Ectodermal cell (in vitro differentiated cells): Measurements from ENCODE around the gene FAM200A.
"Not testable (repeated sequence)": the region's sequence is repeated elsewhere in the genome, so short reads cannot be mapped to it uniquely, and the experiment has no call there.

Source experiments
- H3K27ac ChIP-seq: 2 replicates; pipeline ENCODE4 v1.7.0; 2013; ENCODE audit warnings: mild to moderate bottlenecking, low read depth, low read length; ENCODE audit not compliant: insufficient read depth, poor library complexity, severe bottlenecking
- H3K27me3 ChIP-seq: 2 replicates; pipeline ENCODE4 v1.7.0; 2013; ENCODE audit warnings: mild to moderate bottlenecking, low read length; ENCODE audit not compliant: insufficient read depth, control insufficient read depth, poor library complexity, severe bottlenecking
- H3K36me3 ChIP-seq: one replicate; pipeline ENCODE4 v1.7.0; 2013; ENCODE audit warnings: low read length; ENCODE audit not compliant: control insufficient read depth, insufficient read depth
- H3K4me1 ChIP-seq: one replicate; pipeline ENCODE4 v1.7.0; 2013; ENCODE audit warnings: low read length; ENCODE audit not compliant: control insufficient read depth, insufficient read depth
- H3K4me3 ChIP-seq: 2 replicates; pipeline ENCODE4 v1.7.0; 2013; ENCODE audit warnings: low read depth, low read length, control low read depth; ENCODE audit not compliant: insufficient read depth
- H3K9me3 ChIP-seq: 2 replicates; pipeline ENCODE4 v1.7.0; 2013; ENCODE audit warnings: mild to moderate bottlenecking, low read length, moderate library complexity; ENCODE audit not compliant: control insufficient read depth
- WGBS, 2 experiments: methylation state at CpG; one replicate each; pipeline ENCODE4 v1.1.7; 2013; ENCODE audit warnings: missing lambda C conversion rate in 2 of 2; 5-methylcytosine and 5-hydroxymethylcytosine counted together

The FAM200A gene

GRCh38 chr7:99504603-99505323 lies 47.2 kb downstream of the FAM200A start, which contains the start of gene ZKSCAN5:
Gene ZKSCAN5, plus strand, starts transcription at chr7:99504662. Its CDS starts 1,383 bp downstream, at chr7:99506045.
- WGBS, 2 experiments, result 0% methylated on average over 53 of the region's 53 CpGs
- no peaks in the 10 kb centered on the region for H3K36me3 ChIP-seq
- H3K4me3 ChIP-seq, result peak within 1 kb of the TSS; percentile 58
- peak within 1 kb of the TSS; percentile 45 for H3K27ac ChIP-seq
- no peaks in the 10 kb centered on the region for H3K9me3 ChIP-seq
- H3K4me1 ChIP-seq, result peaks cover 3% of the 10 kb centered on the region
- no peaks in the 10 kb centered on the region for H3K27me3 ChIP-seq

DNA sequence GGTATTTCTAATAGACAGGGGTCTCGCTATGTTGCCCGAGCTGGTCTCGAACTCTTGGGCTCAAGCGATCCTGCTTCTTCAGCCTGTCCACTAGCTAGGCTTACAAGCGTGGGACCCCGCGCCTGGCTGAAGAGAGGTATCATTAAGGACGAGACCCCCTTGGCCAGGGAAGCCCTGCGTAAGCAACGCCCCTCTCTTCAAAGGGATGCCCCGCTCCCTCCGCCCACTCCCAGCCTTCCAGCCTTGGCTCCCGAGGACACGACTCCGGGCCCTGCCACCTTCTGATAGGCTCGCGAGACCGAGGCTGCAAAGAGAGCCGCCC lies 47.7 kb downstream of the FAM200A start:
- Histone ChIP-seq H3K9me3 (no peaks in the 10 kb centered on the region), H3K36me3 (no peaks in the 10 kb centered on the region), H3K27me3 (no peaks in the 10 kb centered on the region), H3K4me1 (peaks cover 3% of the 10 kb centered on the region), H3K27ac (no peak overlapping the region), H3K4me3 (peak overlapping the region; percentile 58)
- WGBS, 2 experiments, result 15 to 17% methylated on average over 19 of the region's 19 CpGs

GRCh38 chr7:99501236-99501635 lies 50.7 kb downstream of the FAM200A start:
- Histone ChIP-seq H3K4me1 (peaks cover 14% of the 10 kb centered on the region), H3K4me3 (peak overlapping the region; percentile 68)
- H3K27ac ChIP-seq, H3K27me3 ChIP-seq, H3K9me3 ChIP-seq, H3K36me3 ChIP-seq: not testable (repeated sequence)
- 94 to 96% methylated on average over 12 of the region's 12 CpGs for WGBS, 2 experiments

DNA sequence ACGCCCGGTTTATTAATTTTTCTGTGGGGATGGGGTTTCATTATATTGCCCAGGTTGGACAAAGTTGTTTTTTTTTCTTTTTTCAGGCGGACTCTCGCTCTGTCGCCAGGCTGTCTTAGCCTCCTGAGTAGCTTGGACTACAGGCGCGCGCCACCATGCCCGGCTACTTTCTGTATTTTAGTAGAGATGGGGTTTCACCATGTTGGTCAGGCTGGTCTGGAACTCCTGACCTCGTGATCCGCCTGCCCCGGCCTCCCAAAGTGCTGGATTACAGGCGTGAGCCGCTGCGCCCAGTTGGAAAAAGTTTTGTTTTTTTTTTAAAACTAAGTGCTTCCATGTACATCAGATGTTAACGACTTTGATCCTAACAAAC lies 51.3 kb downstream of the FAM200A start:
- Histone ChIP-seq H3K4me3 (peak overlapping the region; percentile 68), H3K36me3 (peaks cover 3% of the 10 kb centered on the region), H3K27ac (no peak overlapping the region), H3K9me3 (no peaks in the 10 kb centered on the region), H3K27me3 (no peaks in the 10 kb centered on the region), H3K4me1 (peaks cover 12% of the 10 kb centered on the region)
- WGBS, 2 experiments, result 62 to 64% methylated on average over 16 of the region's 16 CpGs

DNA sequence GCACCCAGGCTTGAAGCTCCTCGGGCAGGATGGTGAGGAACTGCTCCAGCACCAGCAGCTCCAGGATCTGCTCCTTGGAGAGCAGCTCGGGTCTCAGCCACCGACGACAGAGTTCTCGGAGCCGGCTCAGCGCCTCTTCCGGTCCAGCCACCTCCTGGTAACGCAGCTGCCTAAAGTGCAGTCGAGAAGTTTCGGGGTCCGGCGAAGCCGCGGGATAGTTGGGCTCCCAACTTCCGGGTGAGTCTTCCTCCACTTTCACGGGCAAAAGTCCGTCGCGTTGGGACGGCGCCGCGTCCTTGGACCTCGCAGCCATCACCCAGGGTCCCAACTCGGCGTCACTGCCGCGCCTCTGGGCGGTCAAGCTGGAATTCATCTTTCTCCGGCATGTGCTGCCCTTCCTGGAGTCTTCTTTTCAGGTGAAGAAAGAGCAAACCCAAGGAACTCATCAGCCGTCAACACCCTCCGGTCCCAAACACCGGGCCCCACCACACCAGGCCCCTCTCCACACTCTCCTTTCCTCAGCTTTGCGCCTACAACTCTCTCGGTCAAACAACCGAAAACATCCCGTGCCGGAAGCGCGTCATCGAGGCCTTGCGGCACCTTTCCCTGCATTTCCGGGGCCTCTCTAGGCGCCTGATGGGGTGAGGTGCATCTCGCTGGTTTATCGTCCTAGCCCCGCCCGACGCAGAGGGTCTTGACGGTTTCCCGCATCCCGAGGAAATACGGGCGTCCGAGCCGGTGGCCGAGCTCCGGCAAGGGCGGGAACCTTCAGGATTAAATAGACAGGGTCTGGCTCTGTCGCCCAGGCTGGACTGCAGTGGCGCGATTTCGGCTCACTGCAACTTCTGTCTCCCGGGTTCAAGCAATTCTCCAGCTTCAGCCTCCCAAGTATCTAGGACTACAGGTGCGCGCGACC lies 51.9 kb downstream of the FAM200A start, which contains the start of gene ZNF394:
ZNF394 (minus strand) TSS at position 561 of the 916 bp plus-strand sequence; CDS start at position 373, 188 bp downstream.
- WGBS, 2 experiments, result 0% methylated on average over 68 of the region's 68 CpGs
- H3K9me3 ChIP-seq, result no peaks in the 10 kb centered on the region
- H3K4me3 ChIP-seq, result peak within 1 kb of the TSS; percentile 68
- no peaks in the 10 kb centered on the region for H3K27me3 ChIP-seq
- peaks cover 12% of the 10 kb centered on the region for H3K4me1 ChIP-seq
- peaks cover 9% of the 10 kb centered on the region for H3K36me3 ChIP-seq
- peak within 1 kb of the TSS; percentile 64 for H3K27ac ChIP-seq

- H3K4me3 ChIP-seq, result peak overlapping the region; percentile 68
- no peaks in the 10 kb centered on the region for H3K9me3 ChIP-seq
- H3K4me1 ChIP-seq, result peaks cover 12% of the 10 kb centered on the region
- peak overlapping the region; percentile 64 for H3K27ac ChIP-seq
- peaks cover 15% of the 10 kb centered on the region for H3K36me3 ChIP-seq
- 2 to 3% methylated on average over 14 of the region's 14 CpGs for WGBS, 2 experiments
- H3K27me3 ChIP-seq, result no peaks in the 10 kb centered on the region
These were observed 52.6 kb downstream of the FAM200A start for GRCh38 chr7:99499371-99499720.

- H3K9me3 ChIP-seq, result no peaks in the 10 kb centered on the region
- 80 to 81% methylated on average over 11 of the region's 11 CpGs for WGBS, 2 experiments
- H3K4me3 ChIP-seq, result peak overlapping the region; percentile 68
- H3K36me3 ChIP-seq, result peaks cover 23% of the 10 kb centered on the region
- H3K27ac ChIP-seq, result no peak overlapping the region
- peaks cover 12% of the 10 kb centered on the region for H3K4me1 ChIP-seq
- H3K27me3 ChIP-seq, result no peaks in the 10 kb centered on the region
These were observed 53.4 kb downstream of the FAM200A start for GRCh38 chr7:99498546-99498944.

DNA sequence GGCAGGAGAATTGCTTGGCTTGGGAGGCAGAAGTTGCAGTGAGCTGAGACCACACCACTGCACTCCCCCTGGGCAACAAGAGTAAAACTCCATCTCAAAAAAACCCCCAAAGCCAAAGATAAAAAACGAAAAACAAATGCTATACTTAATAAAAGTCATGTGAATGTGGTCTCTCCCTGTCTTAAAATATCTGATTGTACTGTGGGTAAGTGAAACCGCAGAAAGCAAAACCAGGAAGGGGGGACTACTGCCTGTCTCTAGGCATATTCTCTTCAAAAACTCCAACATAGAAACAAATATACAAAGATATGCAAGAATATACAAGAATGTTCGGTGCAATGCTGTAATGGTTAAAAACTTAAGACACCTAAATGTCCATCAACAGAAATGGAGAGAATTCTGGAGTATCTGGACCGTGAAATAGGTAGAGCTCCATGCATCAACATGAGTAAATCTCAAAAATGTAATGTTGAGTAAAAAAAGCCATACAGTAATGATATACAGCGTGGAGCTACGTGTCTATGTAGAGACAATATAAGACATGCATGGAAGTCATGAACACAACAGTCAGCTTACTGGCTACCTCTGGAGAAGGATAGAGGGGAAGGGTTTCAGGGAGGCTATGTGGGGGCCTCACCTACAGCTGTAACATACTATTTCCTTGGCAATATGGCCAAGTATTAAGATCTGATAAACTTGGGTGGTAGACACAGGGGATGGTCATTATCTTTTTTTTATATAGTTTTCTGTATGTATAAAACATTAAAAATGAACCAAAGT lies 54.0 kb downstream of the FAM200A start:
- peaks cover 29% of the 10 kb centered on the region for H3K36me3 ChIP-seq
- no peak overlapping the region for H3K27ac ChIP-seq
- peaks cover 12% of the 10 kb centered on the region for H3K4me1 ChIP-seq
- H3K27me3 ChIP-seq, result no peaks in the 10 kb centered on the region
- WGBS, 2 experiments, result 95 to 99% methylated on average over 4 to 6 of the region's 6 CpGs
- peak overlapping the region; percentile 68 for H3K4me3 ChIP-seq
- no peaks in the 10 kb centered on the region for H3K9me3 ChIP-seq
